Aorta (tissue), 5 donors: ENCODE results near the gene DMGDH. TPM values are rescaled to one million over a fixed set of nuclear protein-coding genes. Genes with fewer than 3 reads are reported as not detected.
A peak's percentile ranks its signal among the peaks of the same experiment; 100 is the strongest.

Experiments
- ATAC-seq: fragments of 200-7000 bp; cut with Tn5 transposase; one replicate; pipeline ENCODE4 v1.9.1; 2022; ENCODE audit warnings: moderate library complexity; ENCODE audit not compliant: low FRiP score
- DNase-seq, 2 donors: peaks; one replicate each; pipeline ENCODE4 v3.0.0-alpha.2; 2020
- H3K27ac ChIP-seq, 2 donors: one replicate each; pipeline ENCODE4 v1.5.1; 2013; ENCODE audit warnings: low read length in 2 of 2, mild to moderate bottlenecking in 2 of 2, moderate library complexity in 2 of 2, control low read depth in 1 of 2, inconsistent platforms in 1 of 2, low read depth in 1 of 2
- H3K27me3 ChIP-seq, 2 donors: one replicate each; pipeline ENCODE4 v1.6.1; 2013; ENCODE audit warnings: control low read depth in 1 of 2, low read length in 1 of 2, mild to moderate bottlenecking in 1 of 2, moderate library complexity in 1 of 2; ENCODE audit not compliant: insufficient read depth in 2 of 2, control insufficient read depth in 1 of 2
- H3K36me3 ChIP-seq, 2 donors: one replicate each; pipeline ENCODE4 v1.6.1; 2013; ENCODE audit warnings: control low read depth in 1 of 2, low read length in 1 of 2, mild to moderate bottlenecking in 1 of 2; ENCODE audit not compliant: insufficient read depth in 2 of 2, control insufficient read depth in 1 of 2
- H3K4me1 ChIP-seq, 2 donors: one replicate each; pipeline ENCODE4 v1.6.1; 2013; ENCODE audit warnings: low read length in 2 of 2, control low read depth in 1 of 2, mild to moderate bottlenecking in 1 of 2, moderate library complexity in 1 of 2; ENCODE audit not compliant: insufficient read depth in 2 of 2, control insufficient read depth in 1 of 2
- H3K4me3 ChIP-seq, 2 donors: one replicate each; pipeline ENCODE4 v1.5.1; 2013; ENCODE audit warnings: low read length in 2 of 2, control low read depth in 1 of 2, mild to moderate bottlenecking in 1 of 2
- H3K9me3 ChIP-seq: one replicate; pipeline ENCODE4 v1.6.1; 2013; ENCODE audit warnings: mild to moderate bottlenecking, low read length; ENCODE audit not compliant: control insufficient read depth
- WGBS, 2 donors: extraction: QIAGEN DNeasy Blood & Tissue Kit; methylation state at CpG; one replicate each; pipeline ENCODE4 v1.1.7; 2013; 5-methylcytosine and 5-hydroxymethylcytosine counted together
- intact Hi-C, 2 donors: fragments of 100-400 bp; cut with DNase I; formaldehyde crosslinking; loops; one replicate each; pipeline versions ENCODE4 v1.14.2 to v1.15.0; 2022
- polyA plus RNA-seq, 2 donors: library from polyadenylated mRNA; stranded (reverse); fragments of 200-250 nt; gene quantifications; one replicate each; pipeline ENCODE4 v1.2.3, GENCODE V29; 2013
- total RNA-seq, 2 donors: library from RNA; stranded (reverse); fragmentation: NEBNext Ultra II Directional; extraction: Animal tissue kit (Norgen Biotek cat#: 25700); gene quantifications; one replicate each; pipeline ENCODE4 v1.2.1, GENCODE V29; 2021
- donor health status: healthy with polysubstance abuse.
- donor health status: Bipolar disorder and iron deficiency.
- donor health status: DM: no; HTN: no; CAD: no.
- donor health status: DM: no; HTN: no; CAD: no.
- donor health status: DM: yes; HTN: yes; CAD: no.

DMGDH gene
- total and polyA plus RNA-seq, 4 donors = 0.64 to 5.2 (median 3.2) TPM

DNA sequence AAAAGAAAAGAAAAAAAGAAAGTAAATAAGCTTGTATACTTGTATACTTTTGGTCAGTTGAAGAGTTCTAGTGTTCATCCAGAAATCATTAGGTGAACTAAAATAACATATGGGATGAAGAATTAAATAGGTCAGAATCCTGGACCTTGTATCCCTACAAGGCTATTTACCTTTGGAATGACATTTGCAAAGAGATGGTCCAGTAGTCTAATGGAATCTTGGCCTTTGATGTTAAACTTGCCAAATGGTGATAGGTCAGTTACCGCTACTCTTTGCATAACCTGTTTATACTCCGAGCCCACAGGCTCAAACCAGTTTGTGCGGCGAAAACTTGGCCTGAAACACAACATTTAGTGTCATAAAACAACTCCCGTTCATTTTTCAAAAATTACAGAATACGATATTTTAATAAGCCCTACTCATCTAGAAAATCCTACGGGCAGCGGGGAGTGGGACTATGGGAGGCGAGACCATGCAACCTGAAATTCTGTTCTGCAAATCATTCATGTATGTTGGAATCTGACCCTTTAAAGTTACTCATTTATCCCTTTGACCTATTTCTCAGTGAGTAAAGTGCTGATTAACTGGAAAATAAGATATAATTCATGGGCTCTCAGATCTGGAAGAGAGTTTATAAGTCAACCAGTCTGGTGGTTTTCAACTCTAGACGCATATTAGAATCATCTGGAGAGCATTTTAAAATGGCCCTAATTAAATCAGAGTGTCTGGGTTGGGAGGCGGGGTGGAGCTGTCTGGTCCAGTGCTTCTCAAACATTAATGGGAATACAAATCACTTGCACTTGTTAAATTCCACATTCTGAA is 38.6 kb downstream of the DMGDH start:
- Histone ChIP-seq H3K9me3 (no peaks in the 10 kb centered on the region), H3K4me1 (no peaks in the 10 kb centered on the region), H3K27me3 (no peaks in the 10 kb centered on the region), H3K4me3 (no peak overlapping the region), H3K27ac (no peak overlapping the region), H3K36me3 (no peaks in the 10 kb centered on the region)
- intact Hi-C loops = no loop called here
- 93 to 97% methylated on average over 11 of the region's 11 CpGs for WGBS, 2 donors
- DNase-seq (no peak), ATAC-seq (no peak)

DNA sequence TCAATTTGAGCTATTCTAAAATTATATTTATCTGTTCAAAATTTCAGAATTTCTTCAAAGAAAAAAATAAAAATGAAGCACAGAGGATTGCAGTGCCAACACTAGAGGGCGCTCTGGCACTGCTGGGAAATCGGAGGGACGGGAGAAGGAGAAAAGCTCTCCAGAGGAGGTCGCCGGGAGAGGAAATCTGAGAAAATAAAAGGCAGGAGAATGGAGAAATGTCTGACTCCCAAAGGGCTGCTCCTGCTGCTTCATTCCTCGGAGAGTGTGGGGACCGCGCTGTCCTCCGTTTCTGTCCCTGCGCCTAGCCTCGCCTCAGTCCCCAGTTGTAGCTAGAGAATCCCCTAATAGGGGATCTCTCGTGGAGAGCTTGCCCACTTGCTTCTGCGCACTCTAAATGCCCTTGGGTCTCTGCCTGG is 44.4 kb downstream of the DMGDH start:
- Histone ChIP-seq H3K4me1 (peaks cover 0 to 2% of the 10 kb centered on the region in 2 donors), H3K27ac (no peak overlapping the region), H3K9me3 (no peaks in the 10 kb centered on the region), H3K27me3 (no peaks in the 10 kb centered on the region), H3K4me3 (peak overlapping the region in 1 of 2 donors; percentile 29), H3K36me3 (no peaks in the 10 kb centered on the region)
- DNase-seq (peak; percentile 71 to 89), ATAC-seq (peak; percentile 88)
- 3% methylated on average over 13 of the region's 13 CpGs for WGBS, 2 donors
- intact Hi-C loops = loop anchor here (1.0 kb wide), 1 partner anchor 108 kb away; no protein-coding TSS in a partner anchor

DNA sequence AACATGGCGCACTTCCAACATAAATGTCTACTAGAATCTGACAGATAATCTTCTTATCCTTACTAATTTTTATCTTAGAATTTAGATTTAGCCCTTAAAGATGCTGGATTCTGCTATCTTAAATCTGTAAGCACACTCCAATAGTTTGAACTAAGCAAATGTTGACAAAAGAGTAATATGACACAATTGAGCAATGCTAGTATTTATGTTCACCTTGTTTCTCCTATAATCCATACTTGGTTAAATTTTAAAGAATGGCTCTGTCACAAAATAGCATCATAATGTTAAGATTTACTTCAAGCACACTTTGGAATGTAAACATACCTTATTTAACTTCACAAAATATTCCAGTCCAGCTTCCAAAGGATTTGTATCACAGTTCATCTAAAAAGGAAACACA is 45.5 kb downstream of the DMGDH start:
- no peaks in the 10 kb centered on the region for H3K9me3 ChIP-seq
- 92 to 95% methylated on average over 1 of the region's 1 CpG for WGBS, 2 donors
- no peak for ATAC-seq
- no peak for DNase-seq
- H3K4me3 ChIP-seq = no peak overlapping the region
- H3K27me3 ChIP-seq = no peaks in the 10 kb centered on the region
- H3K36me3 ChIP-seq = no peaks in the 10 kb centered on the region
- H3K27ac ChIP-seq = no peak overlapping the region
- H3K4me1 ChIP-seq = peaks cover 0 to 2% of the 10 kb centered on the region in 2 donors
- intact Hi-C loops = loop anchor here (5.0 kb wide), 2 partner anchors 438 to 443 kb away; no protein-coding TSS in a partner anchor

DNA sequence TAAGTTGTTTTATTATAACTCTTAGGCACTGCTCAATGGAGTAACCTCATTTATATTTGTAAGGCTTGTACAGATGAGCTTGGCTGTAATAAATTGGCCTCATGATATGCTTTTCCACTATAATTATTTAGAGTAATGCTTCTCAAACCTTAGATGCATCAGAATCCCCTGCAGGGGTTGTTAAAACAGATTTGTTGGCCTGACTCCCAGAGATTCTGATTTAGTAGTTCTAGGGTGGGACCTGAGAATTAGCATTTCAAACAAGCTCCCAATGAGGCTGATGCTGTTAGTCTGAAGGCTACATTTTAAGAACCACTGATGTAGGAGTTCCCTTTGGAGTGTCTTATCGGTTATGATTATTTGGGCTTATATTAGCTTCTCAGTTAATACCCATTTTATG is 46.1 kb downstream of the DMGDH start:
- ATAC-seq (no peak), DNase-seq (no peak)
- 92 to 95% methylated on average over 1 of the region's 1 CpG for WGBS, 2 donors
- intact Hi-C loops = loop anchor here (5.0 kb wide), 2 partner anchors 439 to 444 kb away; no protein-coding TSS in a partner anchor
- no peak overlapping the region for H3K4me3 ChIP-seq
- H3K9me3 ChIP-seq = no peaks in the 10 kb centered on the region
- H3K4me1 ChIP-seq = peaks cover 0 to 2% of the 10 kb centered on the region in 2 donors
- H3K36me3 ChIP-seq = no peaks in the 10 kb centered on the region
- no peaks in the 10 kb centered on the region for H3K27me3 ChIP-seq
- no peak overlapping the region for H3K27ac ChIP-seq

DNA sequence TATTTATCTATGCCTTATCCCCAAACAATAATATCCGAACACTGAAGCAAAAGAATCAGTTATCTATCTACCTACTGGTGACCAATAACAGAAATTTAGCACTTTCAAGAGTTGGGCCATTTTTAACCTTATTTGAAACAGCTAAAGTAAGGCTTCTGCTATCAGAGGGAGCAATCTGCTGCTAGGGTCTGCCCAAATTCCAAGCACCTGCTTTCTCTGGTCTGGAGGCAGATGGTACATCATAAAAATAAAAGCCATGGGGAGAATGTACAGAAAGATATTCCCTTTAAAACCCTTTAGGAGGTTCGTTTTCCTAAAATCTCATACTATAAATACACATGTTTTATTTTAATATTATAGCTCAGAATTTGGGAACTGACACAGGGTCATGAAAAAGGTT is 46.7 kb downstream of the DMGDH start:
- no peak overlapping the region for H3K27ac ChIP-seq
- no peak for ATAC-seq

DNA sequence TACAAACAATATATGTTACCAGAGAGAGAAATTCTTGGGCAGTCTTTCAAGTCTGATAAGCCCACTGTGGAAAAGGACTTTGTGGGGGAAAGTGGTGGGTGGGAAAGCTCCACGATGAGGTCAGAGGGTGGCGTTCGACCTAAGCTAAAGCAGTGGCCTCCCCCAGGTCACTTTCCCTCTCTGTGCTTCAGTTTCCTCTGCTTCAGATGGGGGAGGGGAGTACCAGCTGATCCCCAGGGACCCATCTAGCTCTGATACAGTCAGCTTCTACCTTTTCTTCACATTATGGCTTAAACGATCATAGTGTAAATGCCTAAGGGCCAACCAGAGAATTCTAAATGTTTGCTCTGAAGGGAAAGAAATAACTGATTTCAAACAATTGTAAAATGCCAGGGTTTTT is 47.7 kb downstream of the DMGDH start:
- ATAC-seq (no peak), DNase-seq (no peak)
- H3K4me3 ChIP-seq = no peak overlapping the region
- no peaks in the 10 kb centered on the region for H3K36me3 ChIP-seq
- H3K4me1 ChIP-seq = peaks cover 0 to 2% of the 10 kb centered on the region in 2 donors
- intact Hi-C loops = loop anchor here (5.0 kb wide), 2 partner anchors 441 to 446 kb away; no protein-coding TSS in a partner anchor
- 37 to 38% methylated on average over 4 of the region's 4 CpGs for WGBS, 2 donors
- no peaks in the 10 kb centered on the region for H3K27me3 ChIP-seq
- no peaks in the 10 kb centered on the region for H3K9me3 ChIP-seq
- no peak overlapping the region for H3K27ac ChIP-seq

More for the DNA sequence above, 46.7 kb downstream of the DMGDH start:
- Histone ChIP-seq H3K4me3 (no peak overlapping the region), H3K9me3 (no peaks in the 10 kb centered on the region), H3K4me1 (peaks cover 0 to 2% of the 10 kb centered on the region in 2 donors), H3K36me3 (no peaks in the 10 kb centered on the region), H3K27me3 (no peaks in the 10 kb centered on the region)
- no peak for DNase-seq
- intact Hi-C loops = loop anchor here (5.0 kb wide), 2 partner anchors 440 to 445 kb away; no protein-coding TSS in a partner anchor
- 86 to 92% methylated on average over 2 of the region's 2 CpGs for WGBS, 2 donors

DNA sequence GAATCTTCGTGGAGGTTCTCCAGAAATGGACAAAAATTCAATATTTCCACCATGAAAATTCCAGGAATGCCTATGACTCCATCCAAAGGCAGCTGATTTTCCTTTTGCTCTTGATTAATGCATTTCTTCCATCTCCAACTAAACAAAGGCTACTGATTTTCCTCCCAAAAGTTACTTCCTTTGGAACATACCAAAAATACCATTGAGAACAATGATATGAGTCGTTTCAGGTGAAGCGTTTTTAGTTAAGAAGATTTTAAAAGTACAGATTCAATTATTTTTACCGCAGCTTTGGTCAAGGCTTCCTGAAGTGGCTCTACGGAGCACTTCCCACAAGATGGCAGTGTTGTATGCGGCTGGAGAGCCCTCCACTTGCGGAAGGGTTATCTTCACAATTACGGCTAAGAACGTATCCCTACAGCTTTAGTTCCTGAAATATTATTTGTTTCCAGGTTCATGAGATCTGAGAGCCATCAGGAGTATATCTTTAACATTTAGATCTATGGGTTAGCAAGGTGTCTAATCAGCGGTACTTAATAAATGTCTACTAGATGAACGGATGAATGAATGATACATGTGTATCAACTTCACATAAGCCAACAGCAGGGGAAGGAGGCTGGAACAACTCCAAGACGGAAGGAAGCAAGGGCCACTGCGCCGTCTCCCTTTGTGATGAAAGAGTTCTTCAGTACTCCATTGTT is 48.5 kb downstream of the DMGDH start:
- no peak overlapping the region for H3K27ac ChIP-seq
- DNase-seq (peak in 1 of 2 donors; percentile 66), ATAC-seq (peak; percentile 87)
- intact Hi-C loops = loop anchor here (5.0 kb wide), 2 partner anchors 441 to 446 kb away; no protein-coding TSS in a partner anchor
- peaks cover 0 to 2% of the 10 kb centered on the region in 2 donors for H3K4me1 ChIP-seq
- H3K27me3 ChIP-seq = no peaks in the 10 kb centered on the region
- peak overlapping the region in 1 of 2 donors; percentile 34 for H3K4me3 ChIP-seq
- WGBS, 2 donors = 9 to 13% methylated on average over 14 of the region's 14 CpGs
- no peaks in the 10 kb centered on the region for H3K36me3 ChIP-seq
- H3K9me3 ChIP-seq = no peaks in the 10 kb centered on the region

DNA sequence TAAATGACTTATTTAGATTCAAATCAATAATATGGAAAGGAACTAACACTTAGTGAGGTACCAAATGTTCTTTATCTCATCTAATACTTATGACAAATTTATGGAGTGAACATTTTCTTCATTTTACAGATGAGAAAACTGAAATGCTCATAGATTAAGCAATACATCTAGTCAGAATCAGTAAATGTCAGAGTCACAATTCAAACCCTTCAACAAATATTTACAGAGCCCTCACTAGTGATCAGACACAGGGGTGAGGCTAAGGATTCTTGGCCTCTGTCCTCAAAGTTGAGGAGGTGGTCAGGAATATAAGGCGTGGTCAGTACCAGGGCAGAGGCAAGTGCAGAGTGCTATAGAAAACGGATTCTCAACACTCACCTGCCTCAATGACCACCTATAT is 54.8 kb downstream of the DMGDH start:
- intact Hi-C loops = no loop called here
- Histone ChIP-seq H3K4me3 (no peak overlapping the region), H3K9me3 (peaks cover 2% of the 10 kb centered on the region), H3K36me3 (no peaks in the 10 kb centered on the region), H3K4me1 (no peaks in the 10 kb centered on the region), H3K27ac (no peak overlapping the region), H3K27me3 (no peaks in the 10 kb centered on the region)
- WGBS, 2 donors = 87 to 92% methylated on average over 2 of the region's 2 CpGs
- DNase-seq = no peak
- no peak for ATAC-seq
